ENCODE data around the gene EN2.

EN2 gene

DNA sequence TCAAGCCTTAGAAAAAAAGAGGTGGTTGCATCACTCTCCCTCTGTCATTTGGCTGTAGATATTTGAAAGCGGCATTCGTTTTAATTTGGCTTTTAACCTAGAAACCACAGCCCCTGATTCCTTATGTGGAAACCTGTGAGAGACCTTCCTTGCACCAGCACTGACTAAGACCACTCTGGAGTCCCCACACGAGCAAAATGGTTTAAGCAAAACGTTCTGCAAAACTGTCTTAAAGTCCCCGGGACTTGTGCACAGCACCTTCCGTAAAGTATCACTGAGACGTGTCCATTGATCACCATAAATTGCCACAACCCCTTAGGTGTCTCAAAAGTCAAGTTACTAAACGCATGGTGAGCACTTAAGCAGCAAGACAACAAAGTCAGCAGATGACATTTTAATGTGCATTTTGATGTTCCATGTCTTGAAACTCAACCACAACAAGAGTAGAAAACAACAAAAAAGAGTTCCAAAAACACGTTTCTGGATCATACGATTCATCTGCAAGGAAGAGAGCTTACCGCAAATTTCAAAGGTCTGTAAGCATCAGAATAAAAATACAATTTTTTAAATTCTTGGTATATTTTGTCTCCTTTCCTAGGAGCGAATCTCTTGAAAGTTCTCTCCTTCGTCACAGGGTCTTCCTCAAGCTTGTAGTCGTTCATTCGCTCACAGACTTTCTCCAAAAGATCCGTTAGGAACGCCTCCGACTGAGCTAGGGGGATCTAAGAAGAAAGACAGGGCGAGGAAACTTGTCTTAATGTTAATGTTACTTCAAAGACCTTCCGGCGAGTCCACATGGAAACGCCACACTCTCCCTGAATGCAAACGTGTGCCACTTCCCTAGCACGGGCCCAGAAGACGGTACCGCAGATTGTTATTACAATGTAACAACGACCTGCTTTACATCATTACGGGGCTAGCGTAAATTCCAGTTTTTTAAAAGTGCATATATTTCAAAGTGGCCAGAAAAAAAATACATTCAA is 50.7 kb downstream of the EN2 start:
- DNase-seq (ENCODE audit: low spot score), result no peak

GRCh38 chr7:155509359-155509724 is 51.4 kb downstream of the EN2 start:
- DNase-seq (ENCODE audit: low spot score), result no peak

GRCh38 chr7:155509725-155510551 is 52.0 kb downstream of the EN2 start:
- no peak for DNase-seq (ENCODE audit: low spot score)

GRCh38 chr7:155510975-155511701 is 53.2 kb downstream of the EN2 start:
- no peak for DNase-seq (ENCODE audit: low spot score)

- DNase-seq (ENCODE audit: low spot score), result no peak
These were observed 53.7 kb downstream of the EN2 start for GRCh38 chr7:155511702-155511996.

- no peak for DNase-seq (ENCODE audit: low spot score)
These were observed 54.4 kb downstream of the EN2 start for GRCh38 chr7:155512246-155512887.

- no peak for DNase-seq (ENCODE audit: low spot score)
These were observed 55.8 kb downstream of the EN2 start for GRCh38 chr7:155513543-155514285.

DNA sequence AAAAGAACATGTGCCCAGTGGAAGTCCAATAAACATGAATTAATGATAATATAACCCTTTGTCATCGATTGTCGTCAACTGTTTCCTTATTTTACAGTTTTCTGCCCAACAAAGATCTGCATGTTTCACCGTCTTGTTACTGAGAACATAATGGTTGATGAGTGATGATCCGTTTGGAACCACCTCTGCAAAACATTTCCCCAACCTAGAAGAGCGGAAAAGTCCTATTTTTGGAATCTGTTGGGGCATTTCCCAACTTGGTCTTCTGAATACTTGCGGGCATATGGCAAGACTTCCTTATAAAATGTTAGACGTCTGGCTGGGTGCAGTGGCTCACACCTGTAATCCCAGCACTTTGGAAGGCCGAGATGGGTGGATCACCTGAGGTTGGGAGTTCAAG is 56.4 kb downstream of the EN2 start:
- no peak for DNase-seq (ENCODE audit: low spot score)

Data from putamen (tissue), 1 donor.